ENCODE data around the gene IDH3A. TPM values are rescaled to one million over a fixed set of nuclear protein-coding genes. Genes with fewer than 3 reads are reported as not detected.

IDH3A gene
- total and polyA plus RNA-seq, 2 donors (not counting 1 experiment from before 2014, with no cell fraction given), result 24.9 to 65.0 TPM

GRCh38 chr15:78102211-78102610 is 47.0 kb upstream of the IDH3A start:
- TF ChIP-seq EZH2 (IDR thresholded peaks at IDR 0.05; ENCODE audit: low read length, missing control alignments), result no peak
- no peak for TF ChIP-seq CTCF (conservative IDR thresholded peaks at IDR 0.05 in 1 of 2, IDR thresholded peaks at IDR 0.05 in 1 of 2; ENCODE audit: low read depth in 1 of 2, low read length in 2 of 2)
- H3K36me3 ChIP-seq (ENCODE audit: control insufficient read depth, insufficient read depth, low read length), result no peaks in the 10 kb centered on the region
- H3K4me1 ChIP-seq (ENCODE audit: control insufficient read depth, extremely low read depth, insufficient read depth, low read length), result peaks cover 3% of the 10 kb centered on the region
- no peak overlapping the region for H3K9ac ChIP-seq (ENCODE audit: insufficient read depth, low read length)
- no peak overlapping the region for H3K4me3 ChIP-seq (replicated peaks in 1 of 4; ENCODE audit: control extremely low read depth in 1 of 4, insufficient read depth in 1 of 4, low read depth in 3 of 4, low read length in 4 of 4)
- H2AFZ ChIP-seq (ENCODE audit: low read length), result no peak overlapping the region
- H3K9me3 ChIP-seq (ENCODE audit: control insufficient read depth, insufficient read depth, low read depth, low read length), result no peaks in the 10 kb centered on the region
- no peaks in the 10 kb centered on the region for H4K20me1 ChIP-seq (ENCODE audit: control insufficient read depth, extremely low read depth, insufficient read depth, low read length)
- H3K27me3 ChIP-seq (ENCODE audit: control insufficient read depth, insufficient read depth, low read length), result no peaks in the 10 kb centered on the region
- no peak for DNase-seq (ENCODE audit: low read depth in 2 of 2)
- H3K27ac ChIP-seq (ENCODE audit: insufficient read depth, low read length), result no peak overlapping the region
- no peak overlapping the region for H3K4me2 ChIP-seq (ENCODE audit: extremely low read depth, insufficient read depth, low read length)
- H3K79me2 ChIP-seq (ENCODE audit: control insufficient read depth, insufficient read depth, low read length), result no peaks in the 10 kb centered on the region

GRCh38 chr15:78102741-78103140 is 46.4 kb upstream of the IDH3A start:
- no peaks in the 10 kb centered on the region for H4K20me1 ChIP-seq (ENCODE audit: control insufficient read depth, extremely low read depth, insufficient read depth, low read length)
- no peak for DNase-seq (ENCODE audit: low read depth in 2 of 2)
- H3K36me3 ChIP-seq (ENCODE audit: control insufficient read depth, insufficient read depth, low read length), result no peaks in the 10 kb centered on the region
- no peak overlapping the region for H2AFZ ChIP-seq (ENCODE audit: low read length)
- no peaks in the 10 kb centered on the region for H3K27me3 ChIP-seq (ENCODE audit: control insufficient read depth, insufficient read depth, low read length)
- no peak overlapping the region for H3K9ac ChIP-seq (ENCODE audit: insufficient read depth, low read length)
- H3K79me2 ChIP-seq (ENCODE audit: control insufficient read depth, insufficient read depth, low read length), result no peaks in the 10 kb centered on the region
- no peak for TF ChIP-seq CTCF (conservative IDR thresholded peaks at IDR 0.05 in 1 of 2, IDR thresholded peaks at IDR 0.05 in 1 of 2; ENCODE audit: low read depth in 1 of 2, low read length in 2 of 2)
- TF ChIP-seq EZH2 (IDR thresholded peaks at IDR 0.05; ENCODE audit: low read length, missing control alignments), result no peak
- H3K4me1 ChIP-seq (ENCODE audit: control insufficient read depth, extremely low read depth, insufficient read depth, low read length), result peaks cover 3% of the 10 kb centered on the region
- no peak overlapping the region for H3K4me3 ChIP-seq (replicated peaks in 1 of 4; ENCODE audit: control extremely low read depth in 1 of 4, insufficient read depth in 1 of 4, low read depth in 3 of 4, low read length in 4 of 4)
- H3K4me2 ChIP-seq (ENCODE audit: extremely low read depth, insufficient read depth, low read length), result no peak overlapping the region
- H3K27ac ChIP-seq (ENCODE audit: insufficient read depth, low read length), result no peak overlapping the region
- no peaks in the 10 kb centered on the region for H3K9me3 ChIP-seq (ENCODE audit: control insufficient read depth, insufficient read depth, low read depth, low read length)

GRCh38 chr15:78103406-78104118 is 45.6 kb upstream of the IDH3A start:
- Histone ChIP-seq H4K20me1 (ENCODE audit: control insufficient read depth, extremely low read depth, insufficient read depth, low read length) (no peaks in the 10 kb centered on the region), H3K4me1 (ENCODE audit: control insufficient read depth, extremely low read depth, insufficient read depth, low read length) (peaks cover 3% of the 10 kb centered on the region), H3K4me3 (replicated peaks in 1 of 4; ENCODE audit: control extremely low read depth in 1 of 4, insufficient read depth in 1 of 4, low read depth in 3 of 4, low read length in 4 of 4) (no peak overlapping the region), H2AFZ (ENCODE audit: low read length) (no peak overlapping the region), H3K27ac (ENCODE audit: insufficient read depth, low read length) (no peak overlapping the region), H3K4me2 (ENCODE audit: extremely low read depth, insufficient read depth, low read length) (no peak overlapping the region), H3K36me3 (ENCODE audit: control insufficient read depth, insufficient read depth, low read length) (no peaks in the 10 kb centered on the region), H3K79me2 (ENCODE audit: control insufficient read depth, insufficient read depth, low read length) (no peaks in the 10 kb centered on the region), H3K9me3 (ENCODE audit: control insufficient read depth, insufficient read depth, low read depth, low read length) (no peaks in the 10 kb centered on the region), H3K27me3 (ENCODE audit: control insufficient read depth, insufficient read depth, low read length) (no peaks in the 10 kb centered on the region), H3K9ac (ENCODE audit: insufficient read depth, low read length) (no peak overlapping the region)
- no peak for DNase-seq (ENCODE audit: low read depth in 2 of 2)
- TF ChIP-seq EZH2 (IDR thresholded peaks at IDR 0.05; ENCODE audit: low read length, missing control alignments) (no peak), CTCF (conservative IDR thresholded peaks at IDR 0.05 in 1 of 2, IDR thresholded peaks at IDR 0.05 in 1 of 2; ENCODE audit: low read depth in 1 of 2, low read length in 2 of 2) (no peak)

All from fibroblast of lung (primary cell).